Measurements from ENCODE around the gene MORC2. TPM values are rescaled to one million over a fixed set of nuclear protein-coding genes. Genes with fewer than 3 reads are reported as not detected.

MORC2 gene
- total and polyA plus RNA-seq, 10 of the 15 experiments (the other 5 are each of a cell fraction or from before 2014, with no cell fraction given), result 1.7 to 16.3 (median 9.0) TPM

DNA sequence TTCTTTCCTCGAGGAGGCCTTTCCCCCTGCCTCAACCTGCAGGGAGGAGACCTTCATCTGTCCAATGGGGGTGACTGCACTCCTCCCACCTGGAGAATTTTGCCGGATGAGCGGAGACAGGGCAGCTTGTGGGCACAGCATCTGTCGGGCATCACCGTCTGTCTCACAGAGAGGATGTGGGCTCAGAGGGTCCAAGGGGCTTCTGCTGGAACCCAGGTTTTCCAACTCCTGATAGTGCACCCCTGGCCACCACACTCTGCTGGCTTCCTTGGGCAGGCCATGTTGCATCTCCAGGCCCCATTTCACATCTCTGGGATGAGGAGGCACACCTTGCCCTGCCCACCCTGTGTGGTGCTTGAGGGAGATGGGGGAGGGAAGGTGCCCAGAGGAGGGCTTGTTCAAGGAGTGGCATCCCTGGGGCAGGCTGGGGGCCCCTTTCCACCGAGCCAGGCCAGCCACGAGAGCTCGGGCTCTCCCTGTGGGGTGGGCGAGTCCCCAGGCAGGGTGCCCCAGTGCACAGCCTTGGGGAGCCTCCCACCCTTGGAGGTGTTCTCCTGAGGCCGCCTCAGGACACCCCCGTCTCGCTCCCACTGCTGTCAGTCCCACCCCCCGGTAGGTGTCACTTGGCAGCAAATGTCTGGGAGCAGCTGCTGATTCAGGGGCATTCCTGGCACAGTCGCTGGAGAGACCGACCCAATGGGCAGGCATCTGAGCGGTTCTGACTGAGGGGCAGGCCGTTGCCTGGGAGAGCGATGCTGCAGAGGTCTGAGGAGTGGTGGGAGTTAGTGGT is 84.2 kb downstream of the MORC2 start:
- TF ChIP-seq MYB (IDR thresholded peaks at IDR 0.05; ENCODE audit: borderline replicate concordance, low read depth, low read length) (no peak), NFYA (IDR thresholded peaks at IDR 0.05; ENCODE audit: borderline replicate concordance, low read depth, low read length) (no peak), SREBF1 (IDR thresholded peaks at IDR 0.05; ENCODE audit: low read length) (no peak), SMAD1 (IDR thresholded peaks at IDR 0.05; ENCODE audit: low read depth, partially characterized antibody) (no peak), RAD51 (IDR thresholded peaks at IDR 0.05) (no peak), ZBED1 (IDR thresholded peaks at IDR 0.05; ENCODE audit: borderline replicate concordance) (no peak), SUZ12 (IDR thresholded peaks at IDR 0.05; ENCODE audit: unreplicated experiment) (no peak)
- Histone ChIP-seq H3K79me2 (ENCODE audit: control insufficient read depth, insufficient read depth, low read length) (no peaks in the 10 kb centered on the region), H3K27me3 (replicated peaks in 1 of 2; ENCODE audit: control insufficient read depth in 2 of 2, insufficient read depth in 2 of 2, low read length in 1 of 2) (no peaks in the 10 kb centered on the region), H3K4me1 (ENCODE audit: control insufficient read depth, insufficient read depth, low read length) (no peaks in the 10 kb centered on the region), H3K4me2 (ENCODE audit: control insufficient read depth, insufficient read depth) (no peak overlapping the region), H3K36me3 (ENCODE audit: control insufficient read depth in 2 of 2, insufficient read depth in 2 of 2, low read length in 1 of 2) (peaks cover 0 to 1% of the 10 kb centered on the region in 2 experiments; a peak in 1 of 4 replicates), H2AFZ (ENCODE audit: control insufficient read depth, low read depth, low read length) (no peak overlapping the region), H3K27ac (ENCODE audit: control insufficient read depth, insufficient read depth) (no peak overlapping the region), H3K9me3 (replicated peaks; ENCODE audit: control insufficient read depth, insufficient read depth, low read length) (no peaks in the 10 kb centered on the region), H3K4me3 (no peak overlapping the region), H3K9ac (ENCODE audit: control insufficient read depth, insufficient read depth, low read length) (no peak overlapping the region), H4K20me1 (ENCODE audit: control insufficient read depth, insufficient read depth) (no peaks in the 10 kb centered on the region)
- RAD21 ChIA-PET (ENCODE audit: unreplicated experiment), result no interaction called here
- no peak for ATAC-seq
- no TSS peak for BruUV-seq (replicated peaks)
- no peak for FAIRE-seq
- CTCF ChIA-PET, result no interaction called here
- WGBS (ENCODE audit: insufficient coverage, insufficient replicate concordance, low lambda C conversion rate, missing lambda C conversion rate), result 35% methylated on average over 18 of the region's 18 CpGs
- POLR2A ChIA-PET, result no interaction called here
- intact Hi-C loops (cut with micrococcal nuclease; ENCODE audit: unreplicated experiment) (no loop called here), in situ Hi-C loops (cut with MboI) (no loop called here)
- SMC1A ChIA-PET (ENCODE audit: uncharacterized antibody, unreplicated experiment), result no interaction called here
- DNase-seq (ENCODE audit: low read depth, low spot score), result no peak

DNA sequence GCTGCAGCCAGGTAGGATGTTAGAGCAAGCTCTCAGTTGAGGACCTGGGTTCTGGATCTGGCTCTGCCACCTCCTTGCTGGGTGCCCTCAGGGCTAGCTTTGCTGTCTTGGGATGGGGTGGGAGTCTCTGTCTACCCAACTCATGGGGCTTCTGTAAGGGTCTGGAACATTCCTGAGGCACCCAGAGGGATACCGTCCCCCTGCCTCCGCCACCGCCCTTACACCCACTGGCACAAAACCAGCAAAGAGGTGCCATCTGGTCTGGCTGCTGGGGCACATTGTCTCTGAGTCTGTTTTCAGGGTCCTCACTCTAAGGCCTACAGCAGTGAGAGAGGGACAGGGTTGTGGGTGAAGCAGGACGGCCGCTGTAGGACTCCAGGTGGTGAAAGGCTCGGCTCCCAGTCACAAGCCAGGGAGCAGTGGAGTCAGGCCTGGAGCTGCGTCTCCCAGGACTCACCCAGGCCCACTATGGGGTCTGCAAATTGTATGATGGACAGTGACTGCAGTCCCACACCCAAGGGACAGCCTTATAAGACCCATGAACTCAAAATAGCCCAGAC is 84.9 kb downstream of the MORC2 start:
- no peak overlapping the region for H3K4me2 ChIP-seq (ENCODE audit: control insufficient read depth, insufficient read depth)
- no peak for TF ChIP-seq TARDBP (IDR thresholded peaks at IDR 0.05; ENCODE audit: borderline replicate concordance)
- no peak for TF ChIP-seq POLR2A (IDR thresholded peaks at IDR 0.05; ENCODE audit: low read depth, low read length)
- no peak for TF ChIP-seq ZNF24 (IDR thresholded peaks at IDR 0.05)
- TF ChIP-seq PAX5 (IDR thresholded peaks at IDR 0.05; ENCODE audit: borderline replicate concordance, low read depth, low read length), result no peak
- H3K36me3 ChIP-seq (ENCODE audit: control insufficient read depth in 2 of 2, insufficient read depth in 2 of 2, low read length in 1 of 2), result no peaks in the 10 kb centered on the region
- intact Hi-C loops (cut with micrococcal nuclease; ENCODE audit: unreplicated experiment), result no loop called here
- no peak overlapping the region for H2AFZ ChIP-seq (ENCODE audit: control insufficient read depth, low read depth, low read length)
- no peak overlapping the region for H3K9ac ChIP-seq (ENCODE audit: control insufficient read depth, insufficient read depth, low read length)
- no peaks in the 10 kb centered on the region for H4K20me1 ChIP-seq (ENCODE audit: control insufficient read depth, insufficient read depth)
- 37% methylated on average over 7 of the region's 7 CpGs for WGBS (ENCODE audit: insufficient coverage, insufficient replicate concordance, low lambda C conversion rate, missing lambda C conversion rate)
- no peak for FAIRE-seq
- no TSS peak for BruUV-seq (replicated peaks)
- H3K27me3 ChIP-seq (replicated peaks in 1 of 2; ENCODE audit: control insufficient read depth in 2 of 2, insufficient read depth in 2 of 2, low read length in 1 of 2), result no peaks in the 10 kb centered on the region
- ChIA-PET RAD21 (ENCODE audit: unreplicated experiment) (no interaction called here), POLR2A (no interaction called here), CTCF (no interaction called here), SMC1A (ENCODE audit: uncharacterized antibody, unreplicated experiment) (no interaction called here)
- no peak overlapping the region for H3K4me3 ChIP-seq
- DNase-seq (ENCODE audit: low read depth, low spot score), result no peak
- no peaks in the 10 kb centered on the region for H3K9me3 ChIP-seq (replicated peaks; ENCODE audit: control insufficient read depth, insufficient read depth, low read length)
- ATAC-seq, result no peak
- no peak overlapping the region for H3K27ac ChIP-seq (ENCODE audit: control insufficient read depth, insufficient read depth)
- in situ Hi-C loops (cut with MboI), result no loop called here
- H3K4me1 ChIP-seq (ENCODE audit: control insufficient read depth, insufficient read depth, low read length), result no peaks in the 10 kb centered on the region
- H3K79me2 ChIP-seq (ENCODE audit: control insufficient read depth, insufficient read depth, low read length), result no peaks in the 10 kb centered on the region

All from GM12878 (cell line).